Panc1 (cell line): ENCODE results near the gene SPNS3. TPM values are rescaled to one million over a fixed set of nuclear protein-coding genes. Genes with fewer than 3 reads are reported as not detected.

Experiments
- ATAC-seq: fragments of 200-7000 bp; cut with Tn5 transposase; 2 replicates; pipeline ENCODE4 v1.9.1; 2020; ENCODE audit warnings: mild to moderate bottlenecking, moderate library complexity
- BruUV-seq: library from RNA; stranded (reverse); fragments of 400-500 nt; replicated peaks from 2 replicates; lab custom pipeline; 2021; lab: Mats Ljungman, UMichigan
- CTCF ChIA-PET: fragments of 300-600 bp; sonication (Branson Sonifier 250); formaldehyde crosslinking; loops from one replicate; lab custom pipeline; 2022; ENCODE audit warnings: antibody characterized with exemption; lab: Charles Lee
- POLR2A ChIA-PET: fragments of 300-600 bp; sonication (Branson Sonifier 250); formaldehyde crosslinking; loops from one replicate; lab custom pipeline; 2022; ENCODE audit warnings: antibody characterized with exemption; lab: Charles Lee
- DNase-seq: peaks from one replicate; pipeline ENCODE4 v3.0.0-alpha.2; 2010; ENCODE audit warnings: low read depth, low spot score
- H3K27ac ChIP-seq: 2 replicates; pipeline ENCODE4 v1.5.1; 2011; ENCODE audit warnings: mild to moderate bottlenecking, low read length, inconsistent platforms
- H3K27me3 ChIP-seq: fragments of 200-500 bp; sonication (Bioruptor generic); 2 replicates; pipeline ENCODE4 v1.6.0; 2014; ENCODE audit warnings: low read length, inconsistent platforms; ENCODE audit not compliant: control insufficient read depth, insufficient read depth
- H3K36me3 ChIP-seq: fragments of 200-500 bp; sonication (Bioruptor generic); 2 replicates; pipeline ENCODE4 v1.5.1; 2014; ENCODE audit warnings: inconsistent platforms, mild to moderate bottlenecking, low read length, moderate library complexity; ENCODE audit not compliant: control insufficient read depth, insufficient read depth
- H3K4me1 ChIP-seq: 2 replicates; pipeline ENCODE4 v1.5.1; 2011; ENCODE audit warnings: inconsistent platforms, mild to moderate bottlenecking, low read length, moderate library complexity; ENCODE audit not compliant: control insufficient read depth, insufficient read depth
- H3K4me3 ChIP-seq, 2 experiments: 2 replicates each; pipeline ENCODE4 v1.5.1; 2011 to 2012; ENCODE audit warnings: low read depth in 2 of 2, low read length in 2 of 2, mild to moderate bottlenecking in 2 of 2, inconsistent platforms in 1 of 2, moderate library complexity in 1 of 2
- H3K9me3 ChIP-seq: fragments of 200-500 bp; sonication (Bioruptor generic); 2 replicates; pipeline ENCODE4 v1.5.1; 2014; ENCODE audit warnings: low read depth, mild to moderate bottlenecking, inconsistent platforms, low read length, moderate library complexity; ENCODE audit not compliant: control insufficient read depth, insufficient read depth
- POLR2AphosphoS5 ChIP-seq: IDR thresholded peaks from 2 replicates; pipeline ENCODE4 v1.6.1; 2012; ENCODE audit warnings: mild to moderate bottlenecking, low read depth, low read length, moderate library complexity
- SIN3A ChIP-seq: IDR thresholded peaks from 2 replicates; pipeline ENCODE4 v1.6.1; 2012; ENCODE audit warnings: low read depth, mild to moderate bottlenecking, low read length, moderate library complexity, borderline replicate concordance; ENCODE audit not compliant: insufficient read depth
- TCF7L2 ChIP-seq: IDR thresholded peaks from 2 replicates; pipeline ENCODE4 v1.6.1; 2011; ENCODE audit warnings: mild to moderate bottlenecking, low read depth, low read length, inconsistent platforms
- in situ Hi-C: cut with HindIII; loops from 2 replicates; pipeline ENCODE4 v1.10.0; 2016; ENCODE audit warnings: low sequenced_read_pairs, low pct_unique_long_range_greater_than_20kb
- intact Hi-C: fragments of 100-400 bp; cut with micrococcal nuclease; formaldehyde crosslinking; loops from one replicate; pipeline ENCODE4 v1.10.0; 2022; ENCODE audit not compliant: unreplicated experiment
- total RNA-seq: library from RNA; stranded (reverse); gene quantifications from one replicate; pipeline ENCODE4 v1.2.1, GENCODE V29; 2021; ENCODE audit not compliant: unreplicated experiment
- TF ChIP-seq, protein P1 (sequence below): fragments of 450-650 bp; IDR thresholded peaks from 2 replicates; pipeline ENCODE4 v1.5.1; 2017; ENCODE audit warnings: mild to moderate bottlenecking
- TF ChIP-seq, protein P2 (sequence below), 2 experiments: IDR thresholded peaks; 2 replicates each; pipeline ENCODE4 v1.6.1; 2011 to 2012; ENCODE audit warnings: low read depth in 2 of 2, control low read depth in 1 of 2, low read length in 1 of 2, mild to moderate bottlenecking in 1 of 2, moderate library complexity in 1 of 2; ENCODE audit not compliant: insufficient read depth in 1 of 2

SPNS3 gene
- total RNA-seq, 1 experiment from 2014 or later, result 0.10 TPM

DNA sequence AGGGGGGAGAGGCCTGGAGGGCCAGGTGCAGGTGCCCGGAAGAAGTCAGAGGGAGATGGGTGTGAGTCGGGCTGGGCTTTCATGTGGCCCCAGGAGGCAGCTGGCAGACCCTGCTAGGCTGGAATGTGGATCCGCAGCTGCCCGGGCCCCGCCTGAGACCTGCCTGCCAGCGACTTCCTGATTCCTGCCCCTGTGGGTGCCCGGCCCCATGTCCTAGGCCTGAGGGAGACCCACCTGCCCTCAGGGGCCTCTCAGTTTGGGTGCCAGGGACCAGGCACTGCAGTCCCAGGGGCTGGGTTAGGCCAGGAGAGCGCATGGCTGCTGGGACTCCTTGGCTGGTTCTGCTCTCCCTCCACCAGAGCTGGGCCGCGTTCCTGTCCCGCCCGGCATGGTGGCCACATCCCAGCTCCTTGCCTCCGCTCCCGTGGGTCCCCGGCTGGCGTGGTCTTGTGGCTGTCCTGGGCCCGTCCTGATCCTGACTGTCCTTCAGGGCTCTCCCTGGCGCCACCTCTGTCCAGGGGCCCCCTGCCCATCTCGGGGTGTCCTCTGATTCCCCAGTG is 42.9 kb downstream of the SPNS3 start:
- Histone ChIP-seq H3K4me1 (no peaks in the 10 kb centered on the region), H3K36me3 (no peaks in the 10 kb centered on the region), H3K9me3 (no peaks in the 10 kb centered on the region), H3K4me3 (no peak overlapping the region), H3K27me3 (no peaks in the 10 kb centered on the region), H3K27ac (no peak overlapping the region)
- TF ChIP-seq POLR2AphosphoS5 (no peak), TCF7L2 (no peak), SIN3A (no peak)
- TF ChIP-seq, protein P1, sequence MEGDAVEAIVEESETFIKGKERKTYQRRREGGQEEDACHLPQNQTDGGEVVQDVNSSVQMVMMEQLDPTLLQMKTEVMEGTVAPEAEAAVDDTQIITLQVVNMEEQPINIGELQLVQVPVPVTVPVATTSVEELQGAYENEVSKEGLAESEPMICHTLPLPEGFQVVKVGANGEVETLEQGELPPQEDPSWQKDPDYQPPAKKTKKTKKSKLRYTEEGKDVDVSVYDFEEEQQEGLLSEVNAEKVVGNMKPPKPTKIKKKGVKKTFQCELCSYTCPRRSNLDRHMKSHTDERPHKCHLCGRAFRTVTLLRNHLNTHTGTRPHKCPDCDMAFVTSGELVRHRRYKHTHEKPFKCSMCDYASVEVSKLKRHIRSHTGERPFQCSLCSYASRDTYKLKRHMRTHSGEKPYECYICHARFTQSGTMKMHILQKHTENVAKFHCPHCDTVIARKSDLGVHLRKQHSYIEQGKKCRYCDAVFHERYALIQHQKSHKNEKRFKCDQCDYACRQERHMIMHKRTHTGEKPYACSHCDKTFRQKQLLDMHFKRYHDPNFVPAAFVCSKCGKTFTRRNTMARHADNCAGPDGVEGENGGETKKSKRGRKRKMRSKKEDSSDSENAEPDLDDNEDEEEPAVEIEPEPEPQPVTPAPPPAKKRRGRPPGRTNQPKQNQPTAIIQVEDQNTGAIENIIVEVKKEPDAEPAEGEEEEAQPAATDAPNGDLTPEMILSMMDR, result no peak
- TF ChIP-seq, protein P2, sequence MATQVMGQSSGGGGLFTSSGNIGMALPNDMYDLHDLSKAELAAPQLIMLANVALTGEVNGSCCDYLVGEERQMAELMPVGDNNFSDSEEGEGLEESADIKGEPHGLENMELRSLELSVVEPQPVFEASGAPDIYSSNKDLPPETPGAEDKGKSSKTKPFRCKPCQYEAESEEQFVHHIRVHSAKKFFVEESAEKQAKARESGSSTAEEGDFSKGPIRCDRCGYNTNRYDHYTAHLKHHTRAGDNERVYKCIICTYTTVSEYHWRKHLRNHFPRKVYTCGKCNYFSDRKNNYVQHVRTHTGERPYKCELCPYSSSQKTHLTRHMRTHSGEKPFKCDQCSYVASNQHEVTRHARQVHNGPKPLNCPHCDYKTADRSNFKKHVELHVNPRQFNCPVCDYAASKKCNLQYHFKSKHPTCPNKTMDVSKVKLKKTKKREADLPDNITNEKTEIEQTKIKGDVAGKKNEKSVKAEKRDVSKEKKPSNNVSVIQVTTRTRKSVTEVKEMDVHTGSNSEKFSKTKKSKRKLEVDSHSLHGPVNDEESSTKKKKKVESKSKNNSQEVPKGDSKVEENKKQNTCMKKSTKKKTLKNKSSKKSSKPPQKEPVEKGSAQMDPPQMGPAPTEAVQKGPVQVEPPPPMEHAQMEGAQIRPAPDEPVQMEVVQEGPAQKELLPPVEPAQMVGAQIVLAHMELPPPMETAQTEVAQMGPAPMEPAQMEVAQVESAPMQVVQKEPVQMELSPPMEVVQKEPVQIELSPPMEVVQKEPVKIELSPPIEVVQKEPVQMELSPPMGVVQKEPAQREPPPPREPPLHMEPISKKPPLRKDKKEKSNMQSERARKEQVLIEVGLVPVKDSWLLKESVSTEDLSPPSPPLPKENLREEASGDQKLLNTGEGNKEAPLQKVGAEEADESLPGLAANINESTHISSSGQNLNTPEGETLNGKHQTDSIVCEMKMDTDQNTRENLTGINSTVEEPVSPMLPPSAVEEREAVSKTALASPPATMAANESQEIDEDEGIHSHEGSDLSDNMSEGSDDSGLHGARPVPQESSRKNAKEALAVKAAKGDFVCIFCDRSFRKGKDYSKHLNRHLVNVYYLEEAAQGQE (IDR thresholded peaks at IDR 0.05; ENCODE audit: insufficient read depth in 1 of 2, low read depth in 2 of 2, low read length in 1 of 2), result no peak
- ATAC-seq, result no peak
- BruUV-seq, result no TSS peak
- no peak for DNase-seq
- ChIA-PET CTCF (no interaction called here), POLR2A (no interaction called here)
- in situ Hi-C loops, result no loop called here
- intact Hi-C loops, result no loop called here

DNA sequence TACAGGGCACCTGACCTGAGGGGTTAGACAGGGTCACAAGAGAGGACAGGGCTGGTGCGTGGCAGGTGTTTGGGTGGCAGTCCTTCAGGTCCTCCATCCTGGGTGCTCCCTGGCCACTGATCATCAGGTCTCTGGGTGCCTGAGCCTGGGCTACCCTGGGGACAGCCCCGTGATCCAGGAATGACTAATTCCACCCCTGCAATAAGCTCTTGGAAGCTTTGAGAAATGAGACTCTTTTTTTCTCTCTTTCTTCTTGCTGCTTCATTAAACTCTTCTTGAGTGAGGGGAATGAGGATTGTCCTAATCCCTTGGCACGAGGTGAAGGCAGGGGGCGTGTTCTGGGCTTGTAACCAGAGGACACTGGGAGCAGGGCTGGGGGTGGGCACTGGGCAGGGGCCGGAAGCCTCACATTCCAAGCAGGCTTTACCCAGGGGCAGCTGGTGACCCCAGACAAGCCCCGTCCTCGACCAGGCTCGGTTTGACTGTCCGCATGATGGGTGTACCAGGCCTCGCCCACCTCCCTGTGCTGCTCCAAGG is 43.6 kb downstream of the SPNS3 start:
- no TSS peak for BruUV-seq
- H3K4me1 ChIP-seq, result no peaks in the 10 kb centered on the region
- H3K9me3 ChIP-seq, result no peaks in the 10 kb centered on the region
- POLR2A ChIA-PET, result no interaction called here
- H3K27me3 ChIP-seq, result no peaks in the 10 kb centered on the region
- no peak for TF ChIP-seq POLR2AphosphoS5
- TF ChIP-seq, protein P1, result no peak
- TF ChIP-seq TCF7L2, result no peak
- TF ChIP-seq, protein P2 (IDR thresholded peaks at IDR 0.05; ENCODE audit: insufficient read depth in 1 of 2, low read depth in 2 of 2, low read length in 1 of 2), result no peak
- TF ChIP-seq SIN3A, result no peak
- no peak overlapping the region for H3K27ac ChIP-seq
- ATAC-seq, result no peak
- CTCF ChIA-PET, result no interaction called here
- H3K4me3 ChIP-seq, result no peak overlapping the region
- no peak for DNase-seq
- intact Hi-C loops, result no loop called here
- H3K36me3 ChIP-seq, result no peaks in the 10 kb centered on the region
- in situ Hi-C loops, result no loop called here
